SK-N-SH (cell line): Measurements from ENCODE around the gene CPT1B. TPM values are rescaled to one million over a fixed set of nuclear protein-coding genes. Genes with fewer than 3 reads are reported as not detected.

Experiments used
- CTCF ChIA-PET: fragments of 300-600, 350-600 bp; formaldehyde crosslinking; extraction: SDS; loops from one replicate; lab custom pipeline; 2021; lab: Yijun Ruan, JAX
- POLR2A ChIA-PET: fragments of 350-600 bp; sonication (Branson Sonifier 250); formaldehyde crosslinking; extraction: SDS; loops from one replicate; lab custom pipeline; 2020; ENCODE audit warnings: antibody characterized with exemption, inconsistent platforms; lab: Yijun Ruan, JAX
- DNase-seq: peaks from one replicate; pipeline ENCODE4 v3.0.0; 2012
- H2AFZ ChIP-seq: fragments of 200-600 bp; sonication (generic); 2 replicates; pipeline ENCODE4 v1.8.1; 2016; ENCODE audit warnings: antibody characterized with exemption, mild to moderate bottlenecking, low read depth
- H3F3A ChIP-seq: fragments of 200-600 bp; sonication (generic); replicated peaks from 2 replicates; pipeline ENCODE3; 2016; ENCODE audit warnings: antibody characterized with exemption, mild to moderate bottlenecking; ENCODE audit not compliant: insufficient read depth
- H3K27ac ChIP-seq, 2 experiments: fragments of 200-500 bp in 1 of 2; fragments of 200-600 bp in 1 of 2; sonication (Bioruptor generic) in 1 of 2; sonication (generic), shearing (Covaris generic) in 1 of 2; 2 replicates each; pipeline versions ENCODE4 v1.5.1 to v1.6.1; 2014 to 2016; ENCODE audit warnings: low read depth in 2 of 2, inconsistent platforms in 1 of 2, low read length in 1 of 2, mild to moderate bottlenecking in 1 of 2, mixed read lengths in 1 of 2
- H3K27me3 ChIP-seq: fragments of 200-600 bp; sonication (generic), shearing (Covaris generic); 2 replicates; pipeline ENCODE4 v1.6.1; 2016; ENCODE audit warnings: mixed run types; ENCODE audit not compliant: insufficient read depth
- H3K36me3 ChIP-seq, 2 experiments: fragments of 200-500 bp in 1 of 2; fragments of 200-600 bp in 1 of 2; sonication (Bioruptor generic) in 1 of 2; sonication (generic) in 1 of 2; replicated peaks in 1 of 2; 2 replicates each; pipeline versions ENCODE3 to v1.5.1; 2014 to 2016; ENCODE audit warnings: low read length in 1 of 2, mild to moderate bottlenecking in 1 of 2; ENCODE audit not compliant: insufficient read depth in 2 of 2, control insufficient read depth in 1 of 2
- H3K4me1 ChIP-seq, 2 experiments: fragments of 200-500 bp in 1 of 2; fragments of 200-600 bp in 1 of 2; sonication (Bioruptor generic) in 1 of 2; sonication (generic), shearing (Covaris generic) in 1 of 2; 2 replicates each; pipeline versions ENCODE4 v1.5.1 to v1.6.1; 2014 to 2016; ENCODE audit warnings: low read depth in 1 of 2, low read length in 1 of 2, mixed run types in 1 of 2; ENCODE audit not compliant: insufficient read depth in 2 of 2, control insufficient read depth in 1 of 2
- H3K4me2 ChIP-seq: fragments of 200-600 bp; sonication (generic), shearing (Covaris generic); 2 replicates; pipeline ENCODE4 v1.6.1; 2017; ENCODE audit warnings: mixed run types
- H3K4me3 ChIP-seq, 2 experiments: fragments of 200-500 bp in 1 of 2; fragments of 200-600 bp in 1 of 2; sonication (Bioruptor generic) in 1 of 2; sonication (generic), shearing (Covaris generic) in 1 of 2; 2 replicates each; pipeline versions ENCODE4 v1.5.1 to v1.8.1; 2014 to 2016; ENCODE audit warnings: low read depth in 2 of 2, inconsistent platforms in 1 of 2, low read length in 1 of 2, mild to moderate bottlenecking in 1 of 2, mixed read lengths in 1 of 2, moderate library complexity in 1 of 2
- H3K79me2 ChIP-seq: fragments of 200-600 bp; sonication (generic); 2 replicates; pipeline ENCODE4 v1.8.1; 2017; ENCODE audit warnings: mild to moderate bottlenecking; ENCODE audit not compliant: insufficient read depth
- H3K9ac ChIP-seq: fragments of 200-600 bp; sonication (generic); 2 replicates; pipeline ENCODE4 v1.6.1; 2017; ENCODE audit warnings: mixed run types
- H3K9me2 ChIP-seq: fragments of 200-600 bp; sonication (generic); 2 replicates; pipeline ENCODE4 v1.6.1; 2017; ENCODE audit warnings: mixed run types
- H3K9me3 ChIP-seq: fragments of 200-600 bp; sonication (generic); 2 replicates; pipeline ENCODE4 v1.6.1; 2017; ENCODE audit warnings: mixed run types, mild to moderate bottlenecking, moderate library complexity
- H4K20me1 ChIP-seq: fragments of 200-600 bp; sonication (generic); 2 replicates; pipeline ENCODE4 v1.6.1; 2017; ENCODE audit warnings: mild to moderate bottlenecking, mixed run types; ENCODE audit not compliant: insufficient read depth
- FOSL2 ChIP-seq: IDR thresholded peaks from 2 replicates; pipeline ENCODE4 v1.4.0; 2012; ENCODE audit warnings: low read depth, mild to moderate bottlenecking, moderate library complexity, borderline replicate concordance
- FOXJ3 ChIP-seq: sonication (generic); formaldehyde crosslinking; IDR thresholded peaks from 2 replicates; pipeline ENCODE4 v1.5.1; 2020; ENCODE audit warnings: mild to moderate bottlenecking, missing genetic modification reagents
- JUND ChIP-seq: IDR thresholded peaks from 2 replicates; pipeline ENCODE4 v1.4.0; 2012
- MEF2A ChIP-seq: IDR thresholded peaks from 2 replicates; pipeline ENCODE4 v1.4.0; 2012; ENCODE audit warnings: low read depth, borderline replicate concordance
- NRF1 ChIP-seq: IDR thresholded peaks from 2 replicates; pipeline ENCODE4 v1.6.1; 2012; ENCODE audit warnings: low read depth, mild to moderate bottlenecking, low read length
- RXRA ChIP-seq: IDR thresholded peaks from 2 replicates; pipeline ENCODE4 v1.4.0; 2012; ENCODE audit warnings: low read depth, mild to moderate bottlenecking, borderline replicate concordance
- TAF1 ChIP-seq: IDR thresholded peaks from 2 replicates; pipeline ENCODE4 v1.6.1; 2012; ENCODE audit warnings: low read depth, mild to moderate bottlenecking, low read length, moderate library complexity, borderline replicate concordance
- TCF12 ChIP-seq: IDR thresholded peaks from 2 replicates; pipeline ENCODE4 v1.4.0; 2012
- WGBS: methylation state at CpG from one replicate; pipeline ENCODE4 v1.1.6; 2017; ENCODE audit warnings: low lambda C conversion rate; 5-methylcytosine and 5-hydroxymethylcytosine counted together
- polyA plus RNA-seq, 3 experiments: library from polyadenylated mRNA; depleted of rRNA; stranded (reverse); fragments of >200 nt; gene quantifications; 2 replicates each; pipeline ENCODE4 v1.2.3, GENCODE V29; 2012
- TF ChIP-seq, protein P1 (sequence below): fragments of 150-350 bp; IDR thresholded peaks from 2 replicates; pipeline ENCODE4 v1.6.1; 2017; ENCODE audit warnings: antibody characterized with exemption, low read length, low read depth, borderline replicate concordance
- TF ChIP-seq, protein P2 (sequence below): IDR thresholded peaks from 2 replicates; pipeline ENCODE4 v1.4.0; 2012; ENCODE audit warnings: low read depth, borderline replicate concordance
- TF ChIP-seq, protein P3 (sequence below): fragments of 150-350 bp; IDR thresholded peaks from 2 replicates; pipeline ENCODE4 v1.6.1; 2016; ENCODE audit warnings: mild to moderate bottlenecking, low read depth, low read length

CPT1B gene
- polyA plus RNA-seq, 1 of the 3 experiments (the other 2 are of a cell fraction) = 33.2 TPM

DNA sequence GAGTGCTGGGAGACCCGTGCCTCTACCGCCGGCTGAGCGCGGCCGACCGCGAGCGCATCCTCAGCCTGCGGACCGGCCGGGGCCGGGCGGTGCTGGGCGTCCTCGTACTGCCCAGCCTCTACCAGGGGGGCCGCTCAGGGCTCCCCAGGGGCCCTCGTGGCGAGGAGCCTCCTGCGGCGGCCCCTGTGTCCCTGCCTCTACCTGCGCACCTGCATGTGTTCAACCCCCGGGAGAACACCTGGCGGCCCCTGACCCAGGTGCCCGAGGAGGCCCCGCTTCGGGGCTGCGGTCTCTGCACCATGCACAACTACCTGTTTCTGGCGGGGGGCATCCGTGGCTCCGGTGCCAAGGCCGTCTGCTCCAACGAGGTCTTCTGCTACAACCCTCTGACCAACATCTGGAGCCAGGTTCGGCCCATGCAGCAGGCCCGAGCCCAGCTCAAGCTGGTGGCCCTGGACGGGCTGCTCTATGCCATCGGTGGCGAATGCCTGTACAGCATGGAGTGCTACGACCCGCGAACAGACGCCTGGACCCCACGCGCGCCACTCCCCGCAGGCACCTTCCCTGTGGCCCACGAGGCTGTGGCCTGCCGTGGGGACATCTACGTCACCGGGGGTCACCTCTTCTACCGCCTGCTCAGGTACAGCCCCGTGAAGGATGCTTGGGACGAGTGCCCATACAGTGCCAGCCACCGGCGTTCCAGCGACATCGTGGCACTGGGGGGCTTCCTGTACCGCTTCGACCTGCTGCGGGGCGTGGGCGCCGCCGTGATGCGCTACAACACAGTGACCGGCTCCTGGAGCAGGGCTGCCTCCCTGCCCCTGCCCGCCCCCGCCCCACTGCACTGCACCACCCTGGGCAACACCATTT lies 29.1 kb downstream of the CPT1B start (continued):
- TF ChIP-seq, protein P1, sequence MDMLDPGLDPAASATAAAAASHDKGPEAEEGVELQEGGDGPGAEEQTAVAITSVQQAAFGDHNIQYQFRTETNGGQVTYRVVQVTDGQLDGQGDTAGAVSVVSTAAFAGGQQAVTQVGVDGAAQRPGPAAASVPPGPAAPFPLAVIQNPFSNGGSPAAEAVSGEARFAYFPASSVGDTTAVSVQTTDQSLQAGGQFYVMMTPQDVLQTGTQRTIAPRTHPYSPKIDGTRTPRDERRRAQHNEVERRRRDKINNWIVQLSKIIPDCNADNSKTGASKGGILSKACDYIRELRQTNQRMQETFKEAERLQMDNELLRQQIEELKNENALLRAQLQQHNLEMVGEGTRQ = no peak

DNA sequence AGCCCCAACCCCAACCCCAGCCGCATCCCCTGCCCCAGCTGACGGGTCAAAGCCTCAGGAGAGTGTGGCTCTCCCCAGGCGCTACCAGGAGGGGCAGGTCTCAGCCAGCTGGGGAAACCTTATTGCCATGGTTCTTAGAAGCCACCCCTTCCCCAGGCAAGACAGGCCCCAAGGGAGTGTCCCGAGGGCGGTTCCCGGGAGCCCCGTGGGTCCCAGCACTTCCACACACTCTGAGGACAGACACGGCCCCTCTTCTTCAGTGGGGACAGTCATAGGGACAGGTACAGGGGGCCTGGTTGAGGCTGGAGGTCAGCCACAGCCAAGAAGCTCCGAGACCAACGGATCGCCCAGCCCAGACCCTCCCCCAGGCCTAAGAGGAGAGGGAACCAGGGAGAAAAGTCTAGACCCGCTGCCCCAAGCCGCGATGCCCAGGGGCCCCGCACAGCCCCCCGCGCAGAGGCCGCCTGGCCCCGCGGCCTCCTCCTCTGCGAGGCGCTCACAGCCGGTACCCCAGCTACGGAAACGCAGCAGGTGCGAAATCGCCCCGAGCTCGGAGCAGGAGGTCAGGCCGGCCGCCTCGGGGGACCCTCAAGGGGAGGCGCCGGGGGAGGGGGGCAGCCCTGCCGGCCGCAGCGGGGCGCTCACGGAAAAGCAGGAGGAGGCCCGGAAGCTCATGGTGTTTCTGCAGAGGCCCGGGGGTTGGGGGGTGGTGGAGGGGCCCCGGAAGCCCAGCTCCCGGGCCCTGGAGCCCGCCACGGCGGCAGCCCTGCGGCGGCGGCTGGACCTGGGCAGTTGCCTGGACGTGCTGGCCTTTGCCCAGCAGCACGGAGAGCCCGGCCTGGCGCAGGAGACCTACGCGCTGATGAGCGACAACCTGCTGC lies 29.9 kb downstream of the CPT1B start:
- ChIA-PET POLR2A (interaction anchor here (0.6 kb wide), 1 partner anchor 19 kb away, joined by 3 read pairs; no protein-coding TSS in a partner anchor), CTCF (interaction anchor here (1.4 to 4.9 kb wide), 4 partner anchors 15 to 72 kb away, joined by 4 to 31 read pairs (median 8); partner anchors contain the start of genes SCO2 and SYCE3)
- no peaks in the 10 kb centered on the region for H4K20me1 ChIP-seq
- H3K9me2 ChIP-seq = no peaks in the 10 kb centered on the region
- H3K79me2 ChIP-seq = no peaks in the 10 kb centered on the region
- H3K9me3 ChIP-seq = no peaks in the 10 kb centered on the region
- TF ChIP-seq, protein P1 = no peak
- no peak for TF ChIP-seq JUND
- TF ChIP-seq FOSL2 = no peak
- TF ChIP-seq, protein P2, sequence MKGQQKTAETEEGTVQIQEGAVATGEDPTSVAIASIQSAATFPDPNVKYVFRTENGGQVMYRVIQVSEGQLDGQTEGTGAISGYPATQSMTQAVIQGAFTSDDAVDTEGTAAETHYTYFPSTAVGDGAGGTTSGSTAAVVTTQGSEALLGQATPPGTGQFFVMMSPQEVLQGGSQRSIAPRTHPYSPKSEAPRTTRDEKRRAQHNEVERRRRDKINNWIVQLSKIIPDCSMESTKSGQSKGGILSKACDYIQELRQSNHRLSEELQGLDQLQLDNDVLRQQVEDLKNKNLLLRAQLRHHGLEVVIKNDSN = no peak
- no peak for TF ChIP-seq RXRA
- no peak for TF ChIP-seq MEF2A
- TF ChIP-seq TAF1 = no peak
- no peak for TF ChIP-seq TCF12
- TF ChIP-seq FOXJ3 (CRISPR knock-in tag) = no peak
- TF ChIP-seq NRF1 = no peak
- TF ChIP-seq, protein P3, sequence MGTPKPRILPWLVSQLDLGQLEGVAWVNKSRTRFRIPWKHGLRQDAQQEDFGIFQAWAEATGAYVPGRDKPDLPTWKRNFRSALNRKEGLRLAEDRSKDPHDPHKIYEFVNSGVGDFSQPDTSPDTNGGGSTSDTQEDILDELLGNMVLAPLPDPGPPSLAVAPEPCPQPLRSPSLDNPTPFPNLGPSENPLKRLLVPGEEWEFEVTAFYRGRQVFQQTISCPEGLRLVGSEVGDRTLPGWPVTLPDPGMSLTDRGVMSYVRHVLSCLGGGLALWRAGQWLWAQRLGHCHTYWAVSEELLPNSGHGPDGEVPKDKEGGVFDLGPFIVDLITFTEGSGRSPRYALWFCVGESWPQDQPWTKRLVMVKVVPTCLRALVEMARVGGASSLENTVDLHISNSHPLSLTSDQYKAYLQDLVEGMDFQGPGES = no peak
- no peaks in the 10 kb centered on the region for H3K27me3 ChIP-seq
- DNase-seq = peak; percentile 38
- H2AFZ ChIP-seq = no peak overlapping the region
- H3K36me3 ChIP-seq = no peaks in the 10 kb centered on the region
- WGBS = 96% methylated on average over 22 of the region's 56 CpGs
- no peak overlapping the region for H3K4me2 ChIP-seq
- no peak overlapping the region for H3K4me3 ChIP-seq
- no peaks in the 10 kb centered on the region for H3F3A ChIP-seq
- no peak overlapping the region for H3K9ac ChIP-seq
- H3K4me1 ChIP-seq = peaks cover 0 to 9% of the 10 kb centered on the region in 2 experiments; a peak in 1 of 4 replicates
- H3K27ac ChIP-seq = no peak overlapping the region
